IPS DF 19.7 (cell line): ENCODE data around the gene KASH5.
"Not testable (repeated sequence)": the region's sequence is repeated elsewhere in the genome, so short reads cannot be mapped to it uniquely, and the experiment has no call there.

ENCODE experiments used
- DNase-seq: peaks from one replicate; pipeline ENCODE4 v3.0.0-alpha.2; 2013; ENCODE audit warnings: low read depth, low spot score

Gene KASH5

GRCh38 chr19:49455773-49456172 is 67.7 kb downstream of the KASH5 start:
- DNase-seq, result no peak

DNA sequence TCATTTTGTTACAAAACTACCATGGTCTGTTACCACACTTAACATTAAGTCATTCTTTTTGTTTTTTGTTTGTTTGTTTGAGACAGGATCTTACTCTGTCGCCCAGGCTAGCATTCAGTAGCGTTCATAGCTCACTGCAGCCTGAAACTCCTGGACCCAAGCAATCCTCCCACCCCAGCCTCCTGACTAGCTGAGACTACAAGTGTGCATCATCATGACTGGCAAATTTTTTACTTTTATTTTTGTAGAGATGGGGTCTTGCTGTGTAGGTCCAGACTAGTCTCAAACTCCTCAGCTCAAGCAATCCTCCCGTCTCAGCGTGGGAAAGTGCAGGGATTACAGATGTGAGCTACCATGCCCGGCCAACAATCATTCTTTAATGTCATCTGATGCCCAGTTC is 68.3 kb downstream of the KASH5 start:
- DNase-seq, result no peak

- DNase-seq, result no peak
Observed at GRCh38 chr19:49458567-49458903, 70.5 kb downstream of the KASH5 start.

DNA sequence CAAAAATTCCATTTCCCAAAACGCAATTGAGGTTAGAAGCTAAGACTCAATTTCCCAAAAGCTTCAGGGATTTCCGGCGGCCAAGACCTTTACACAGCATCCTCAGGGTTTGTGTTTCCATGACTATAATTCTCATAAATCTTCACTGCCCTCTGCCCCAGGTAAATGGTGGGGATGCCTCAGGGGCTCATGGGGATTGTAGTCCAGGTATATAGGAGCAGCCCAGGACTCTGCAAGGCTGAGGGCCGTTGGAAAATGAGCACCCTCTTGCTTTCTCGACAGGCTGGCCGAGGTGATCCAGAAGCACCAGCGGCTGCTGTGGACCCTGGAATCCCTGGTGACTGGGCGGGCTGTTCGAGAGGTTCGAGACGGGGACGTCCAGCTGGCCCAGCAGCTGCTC is 71.3 kb downstream of the KASH5 start:
- DNase-seq, result no peak

- DNase-seq, result not testable (repeated sequence)
Observed at GRCh38 chr19:49461130-49461529, 73.1 kb downstream of the KASH5 start.

DNA sequence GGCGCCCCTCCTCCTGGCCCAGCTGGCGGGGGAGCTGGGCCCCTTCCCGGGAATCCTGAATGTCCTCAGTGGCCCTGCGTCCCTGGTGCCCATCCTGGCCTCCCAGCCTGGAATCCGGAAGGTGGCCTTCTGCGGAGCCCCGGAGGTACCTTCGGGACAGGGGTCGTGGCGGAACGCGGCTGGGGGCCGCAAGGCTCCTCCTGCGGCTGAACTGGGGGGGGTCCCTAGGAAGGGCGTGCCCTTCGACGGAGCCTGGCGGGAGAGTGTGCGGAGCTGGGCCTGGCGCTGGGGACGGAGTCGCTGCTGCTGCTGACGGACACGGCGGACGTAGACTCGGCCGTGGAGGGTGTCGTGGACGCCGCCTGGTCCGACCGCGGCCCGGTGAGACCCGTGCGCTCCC is 73.6 kb downstream of the KASH5 start:
- DNase-seq, result no peak

DNA sequence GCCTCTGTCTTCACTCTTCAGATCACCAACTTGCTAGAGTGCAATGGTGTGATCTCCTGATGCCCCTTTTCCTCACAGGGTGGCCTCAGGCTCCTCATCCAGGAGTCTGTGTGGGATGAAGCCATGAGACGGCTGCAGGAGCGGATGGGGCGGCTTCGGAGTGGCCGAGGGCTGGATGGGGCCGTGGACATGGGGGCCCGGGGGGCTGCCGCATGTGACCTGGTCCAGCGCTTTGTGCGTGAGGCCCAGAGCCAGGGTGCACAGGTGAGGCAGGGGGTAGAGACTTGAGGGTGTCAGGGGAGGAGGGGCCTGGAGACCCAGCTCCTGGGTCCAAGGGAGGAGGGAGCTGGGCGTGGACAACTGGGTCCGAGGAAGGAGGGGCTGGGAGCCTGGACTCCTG is 74.4 kb downstream of the KASH5 start:
- no peak for DNase-seq

GRCh38 chr19:49463960-49464740 is 76.1 kb downstream of the KASH5 start:
- no peak for DNase-seq

- DNase-seq, result no peak
Observed at GRCh38 chr19:49465371-49465770, 77.3 kb downstream of the KASH5 start.
